DMS53 (cell line): ENCODE data around the gene CCDC148.

Experiments
- DNase-seq: peaks from one replicate; lab custom pipeline; 2025; lab: John Stamatoyannopoulos, UW

Gene CCDC148

GRCh38 chr2:158174495-158174894, 282.1 kb downstream of the CCDC148 start:
- DNase-seq = no peak

GRCh38 chr2:158172719-158173118, 283.8 kb downstream of the CCDC148 start:
- DNase-seq = no peak

GRCh38 chr2:158154596-158154995, 302.0 kb downstream of the CCDC148 start:
- peak; percentile 13 for DNase-seq

- no peak for DNase-seq
Measured at GRCh38 chr2:158153270-158154015, 303.1 kb downstream of the CCDC148 start.

GRCh38 chr2:158144914-158145625, 311.5 kb downstream of the CCDC148 start:
- DNase-seq = no peak

- DNase-seq = no peak
Measured at GRCh38 chr2:158143703-158144360, 312.7 kb downstream of the CCDC148 start.

GRCh38 chr2:158142568-158143332, 313.8 kb downstream of the CCDC148 start:
- DNase-seq = peak; percentile 40

- DNase-seq = no peak
Measured at GRCh38 chr2:158142165-158142564, 314.4 kb downstream of the CCDC148 start.

GRCh38 chr2:158140201-158140600, 316.4 kb downstream of the CCDC148 start:
- DNase-seq = no peak

GRCh38 chr2:158138255-158138654, 318.3 kb downstream of the CCDC148 start:
- no peak for DNase-seq

- no peak for DNase-seq
Measured at GRCh38 chr2:158135096-158135495, 321.5 kb downstream of the CCDC148 start.

- no peak for DNase-seq
Measured at GRCh38 chr2:158134655-158135054, 321.9 kb downstream of the CCDC148 start.

GRCh38 chr2:158134055-158134454, 322.5 kb downstream of the CCDC148 start:
- no peak for DNase-seq

- DNase-seq = peak; percentile 44
Measured at GRCh38 chr2:158131919-158132566, 324.5 kb downstream of the CCDC148 start.

- DNase-seq = peak; percentile 45
Measured at GRCh38 chr2:158131483-158131912, 325.1 kb downstream of the CCDC148 start.

GRCh38 chr2:158130832-158131473, 325.6 kb downstream of the CCDC148 start:
- peak; percentile 94 for DNase-seq

- DNase-seq = peak; percentile 23
Measured at GRCh38 chr2:158129037-158129436, 327.5 kb downstream of the CCDC148 start.

- peak; percentile 86 for DNase-seq
Measured at GRCh38 chr2:158128168-158128973, 328.2 kb downstream of the CCDC148 start.

- peak; percentile 79 for DNase-seq
Measured at GRCh38 chr2:158127380-158127804, 329.2 kb downstream of the CCDC148 start.
